GM21515 (cell line): Measurements from ENCODE around the gene ATP7B.

ENCODE experiments used
- ATAC-seq: cut with Tn5 transposase; IDR thresholded peaks from one replicate; pipeline ENCODE4 v1.9.1; 2021; ENCODE audit not compliant: unreplicated experiment

The ATP7B gene

DNA sequence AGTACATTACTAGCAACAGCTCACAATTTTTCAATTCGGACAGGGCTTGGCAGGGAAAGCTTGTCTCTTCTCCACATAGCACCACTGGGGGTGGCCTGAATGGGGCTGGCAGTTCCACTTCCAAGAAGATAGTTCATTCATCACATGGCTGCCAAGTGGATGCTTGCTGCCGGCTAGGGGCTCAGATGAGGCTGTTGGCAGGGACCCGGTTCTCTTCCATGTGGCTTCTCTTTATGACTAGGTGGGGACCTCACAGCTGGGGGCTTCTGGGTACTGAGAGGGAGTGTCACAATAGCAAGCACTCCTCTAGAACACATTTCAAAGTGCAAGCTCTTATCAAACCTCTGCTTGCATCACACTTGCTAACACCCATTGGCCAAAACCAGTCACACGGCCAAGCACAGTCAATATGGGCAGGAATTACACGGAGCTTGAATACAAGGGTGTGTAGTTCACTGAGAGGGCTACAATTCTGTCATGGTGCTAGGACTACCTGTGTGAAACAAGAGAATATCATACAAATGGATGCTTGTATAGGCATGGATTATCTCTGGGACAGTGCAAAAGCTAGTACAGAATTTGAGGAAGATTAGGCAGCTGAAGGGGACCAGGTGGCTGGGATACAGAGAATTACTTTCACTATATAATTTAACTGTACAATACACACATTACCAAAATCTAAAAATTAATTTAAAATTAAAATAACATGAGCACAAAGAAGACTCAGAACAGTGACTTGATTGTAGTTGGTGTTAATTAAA lies 32.3 kb downstream of the ATP7B start:
- ATAC-seq, result no peak

DNA sequence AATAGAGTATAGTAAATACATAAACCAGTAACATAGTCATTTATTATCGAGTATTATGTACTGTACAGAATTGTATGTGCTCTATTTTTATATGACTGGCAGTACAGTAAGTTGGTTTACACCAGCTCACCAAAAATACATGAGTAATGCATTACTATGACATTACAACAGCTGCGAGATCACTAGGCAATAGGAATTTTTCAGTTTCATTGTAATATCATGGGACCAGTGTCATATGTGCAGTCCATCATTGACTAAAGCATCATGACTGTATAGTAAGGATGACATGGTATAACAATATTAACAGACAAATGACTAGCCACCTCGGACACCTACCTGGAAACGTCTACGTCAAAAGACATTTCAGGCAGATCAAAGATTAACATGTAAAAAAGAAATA lies 33.6 kb downstream of the ATP7B start:
- no peak for ATAC-seq

- ATAC-seq, result no peak
These were observed 34.4 kb downstream of the ATP7B start for GRCh38 chr13:51976890-51977289.

- no peak for ATAC-seq
These were observed 34.8 kb downstream of the ATP7B start for GRCh38 chr13:51976423-51976822.

GRCh38 chr13:51974482-51974881 lies 36.8 kb downstream of the ATP7B start:
- no peak for ATAC-seq

- no peak for ATAC-seq
These were observed 39.5 kb downstream of the ATP7B start for GRCh38 chr13:51971520-51972426.

DNA sequence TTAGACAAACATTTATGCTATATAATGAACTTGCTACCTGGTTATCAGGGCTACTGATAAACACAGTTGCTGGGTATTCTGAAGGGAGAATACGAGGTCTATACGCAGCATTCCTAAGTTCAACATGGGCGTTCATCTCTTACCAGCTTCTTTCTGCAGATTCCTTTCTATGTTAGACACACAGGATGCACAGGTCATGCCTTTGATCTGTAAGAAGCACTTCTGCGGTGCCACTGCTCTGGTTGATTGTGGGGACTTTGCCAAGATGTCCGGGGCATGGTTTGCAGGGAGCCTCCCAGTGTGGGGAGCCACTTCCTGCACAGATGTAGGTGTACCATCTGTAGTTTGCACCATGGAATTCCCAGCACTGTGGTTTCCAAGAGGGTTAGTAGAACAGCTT lies 40.9 kb downstream of the ATP7B start:
- no peak for ATAC-seq

DNA sequence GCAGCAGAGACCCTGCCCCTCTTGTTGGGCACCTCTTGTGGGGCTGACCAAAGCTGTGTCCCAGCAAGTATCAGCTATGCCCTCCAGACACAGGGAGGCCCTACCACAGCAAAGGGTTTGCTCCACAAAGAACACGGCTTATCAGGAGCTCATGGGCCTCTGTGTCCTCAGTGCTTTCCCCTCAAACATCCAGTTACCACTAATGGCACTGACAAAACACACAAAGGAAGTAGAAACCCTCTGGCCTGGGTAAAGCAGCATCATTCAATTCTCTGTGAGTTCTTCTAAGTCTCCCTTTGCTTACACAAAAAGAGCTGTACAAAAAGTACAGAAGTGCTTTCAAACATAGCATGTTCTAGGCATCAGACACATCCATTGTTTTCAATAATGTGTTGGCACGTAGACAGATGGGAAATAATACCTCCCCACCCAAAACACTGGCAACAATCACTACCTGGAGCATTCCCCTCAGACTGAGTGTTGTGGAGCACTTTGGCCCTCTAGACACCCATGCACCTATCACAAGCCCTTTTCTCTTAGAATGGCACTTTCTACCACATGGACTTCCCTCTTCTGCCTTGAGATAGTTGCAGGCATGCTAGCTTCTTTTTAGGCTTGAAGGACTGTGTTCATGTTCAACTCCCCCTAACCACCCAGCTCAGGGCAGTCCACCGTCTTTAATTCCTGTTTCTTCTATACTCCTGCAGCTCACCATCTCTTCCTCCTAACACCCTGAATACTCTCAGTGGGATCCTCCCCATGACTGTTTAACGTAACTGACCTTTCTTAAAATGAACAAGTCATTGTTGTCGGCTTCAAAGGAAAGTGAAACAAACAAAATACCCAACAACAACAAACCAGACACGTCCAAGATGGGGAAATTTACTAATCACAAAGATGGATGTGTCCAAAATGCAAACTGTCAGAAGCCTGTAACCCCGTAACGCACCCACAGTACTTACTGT lies 43.5 kb downstream of the ATP7B start:
- ATAC-seq, result no peak

DNA sequence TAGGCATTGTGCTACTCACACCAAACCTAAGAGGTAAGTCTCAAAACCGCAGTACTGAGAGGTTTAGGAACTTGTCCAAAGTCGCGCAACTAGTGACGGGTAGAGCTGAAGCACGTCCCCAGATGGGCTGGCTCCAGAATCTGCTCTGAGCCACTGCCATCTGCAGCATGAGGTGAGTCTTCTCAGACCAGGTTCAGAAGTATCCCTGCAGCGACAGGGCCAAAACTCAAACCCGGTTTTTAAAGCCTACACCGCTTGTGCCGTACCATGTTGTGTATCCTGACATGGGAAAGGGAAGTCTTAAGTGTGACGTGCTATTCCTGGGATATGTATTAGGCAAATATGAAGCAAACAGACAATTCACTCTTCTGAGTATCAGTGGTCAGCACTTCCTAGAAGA lies 45.1 kb downstream of the ATP7B start:
- ATAC-seq, result no peak

DNA sequence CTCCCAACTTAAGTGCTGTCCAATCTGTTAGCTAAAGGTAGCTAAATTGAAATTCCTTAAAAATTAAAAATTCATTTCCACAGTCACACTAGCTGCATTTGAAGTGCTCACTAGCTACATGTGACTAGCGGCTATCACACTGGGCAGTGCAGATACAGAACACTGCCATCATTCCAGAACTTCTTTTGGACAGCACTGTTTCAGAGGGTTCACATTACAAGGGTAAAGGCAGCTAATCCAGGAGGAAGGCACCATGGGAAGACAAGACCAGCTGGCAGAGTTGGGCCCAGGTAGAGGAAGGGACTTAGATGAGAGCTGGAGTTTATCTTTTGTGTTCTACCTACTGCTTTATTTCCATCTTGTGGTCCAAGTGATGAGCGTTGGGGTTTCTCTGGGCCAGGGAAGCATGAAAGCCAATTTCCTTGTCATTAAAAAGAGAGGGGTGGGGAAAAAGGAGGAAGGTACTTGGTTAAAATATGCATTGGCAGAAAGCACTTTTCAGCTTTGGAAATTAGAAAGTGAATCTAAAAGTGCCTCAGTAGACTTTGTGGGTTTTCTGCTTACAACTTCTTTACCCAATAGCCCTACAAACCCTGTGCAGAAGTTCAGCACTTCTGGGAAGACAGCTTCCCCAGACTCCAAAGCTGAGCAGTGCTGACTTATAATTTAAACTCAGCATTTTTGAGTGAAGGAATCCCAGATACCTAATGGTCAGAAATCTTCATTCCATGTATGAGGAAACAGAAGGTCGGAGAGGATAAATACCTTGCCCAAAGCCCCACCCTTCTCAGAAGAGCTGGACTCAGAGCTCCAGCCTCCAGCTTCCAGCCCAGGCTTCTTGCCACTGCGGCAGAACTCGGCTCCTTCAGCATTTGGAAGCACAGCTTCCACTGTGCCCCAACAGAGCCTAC lies 49.5 kb downstream of the ATP7B start:
- no peak for ATAC-seq

GRCh38 chr13:51960766-51961165 lies 50.5 kb downstream of the ATP7B start:
- ATAC-seq, result no peak

DNA sequence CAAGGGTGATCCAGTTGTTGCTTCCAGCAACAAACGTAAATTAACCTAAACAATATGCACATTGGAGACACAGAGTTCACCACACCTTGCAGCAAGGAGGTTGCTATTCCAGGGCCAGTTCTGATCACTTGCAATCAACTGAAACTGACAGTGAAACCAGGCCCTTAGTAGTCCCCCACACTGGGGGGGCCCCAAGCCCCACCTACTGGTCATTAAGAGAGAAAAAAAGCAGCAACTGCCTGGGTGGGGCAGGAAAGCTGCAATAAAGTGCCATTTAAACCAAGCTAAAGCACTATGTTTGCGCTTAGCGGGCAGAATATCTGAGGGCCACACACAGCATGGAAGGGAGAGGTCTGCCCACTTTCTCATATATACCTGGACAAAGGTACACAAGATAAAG lies 51.5 kb downstream of the ATP7B start:
- peak; percentile 76 for ATAC-seq

- ATAC-seq, result no peak
These were observed 53.1 kb downstream of the ATP7B start for GRCh38 chr13:51958217-51958547.

GRCh38 chr13:51957377-51958216 lies 53.7 kb downstream of the ATP7B start:
- ATAC-seq, result peak; percentile 42

DNA sequence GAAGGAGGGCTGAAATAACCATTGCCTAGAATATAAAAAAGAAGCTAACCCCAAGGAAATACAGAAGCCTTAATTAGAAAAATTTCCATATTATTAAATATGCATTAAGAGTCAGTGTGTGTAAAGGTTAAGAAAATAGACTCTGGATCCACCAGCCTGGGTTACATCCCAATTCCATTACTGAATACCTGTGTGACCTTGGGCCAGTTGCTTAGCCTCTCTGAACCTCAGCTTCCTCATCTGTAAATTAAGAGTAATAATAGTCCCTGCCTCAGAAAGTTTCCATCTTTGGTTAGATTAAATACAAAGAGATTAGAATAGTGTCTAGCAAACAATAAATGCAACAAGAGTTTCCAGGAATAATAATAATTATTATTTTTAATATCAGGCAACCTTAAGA lies 54.5 kb downstream of the ATP7B start:
- no peak for ATAC-seq

DNA sequence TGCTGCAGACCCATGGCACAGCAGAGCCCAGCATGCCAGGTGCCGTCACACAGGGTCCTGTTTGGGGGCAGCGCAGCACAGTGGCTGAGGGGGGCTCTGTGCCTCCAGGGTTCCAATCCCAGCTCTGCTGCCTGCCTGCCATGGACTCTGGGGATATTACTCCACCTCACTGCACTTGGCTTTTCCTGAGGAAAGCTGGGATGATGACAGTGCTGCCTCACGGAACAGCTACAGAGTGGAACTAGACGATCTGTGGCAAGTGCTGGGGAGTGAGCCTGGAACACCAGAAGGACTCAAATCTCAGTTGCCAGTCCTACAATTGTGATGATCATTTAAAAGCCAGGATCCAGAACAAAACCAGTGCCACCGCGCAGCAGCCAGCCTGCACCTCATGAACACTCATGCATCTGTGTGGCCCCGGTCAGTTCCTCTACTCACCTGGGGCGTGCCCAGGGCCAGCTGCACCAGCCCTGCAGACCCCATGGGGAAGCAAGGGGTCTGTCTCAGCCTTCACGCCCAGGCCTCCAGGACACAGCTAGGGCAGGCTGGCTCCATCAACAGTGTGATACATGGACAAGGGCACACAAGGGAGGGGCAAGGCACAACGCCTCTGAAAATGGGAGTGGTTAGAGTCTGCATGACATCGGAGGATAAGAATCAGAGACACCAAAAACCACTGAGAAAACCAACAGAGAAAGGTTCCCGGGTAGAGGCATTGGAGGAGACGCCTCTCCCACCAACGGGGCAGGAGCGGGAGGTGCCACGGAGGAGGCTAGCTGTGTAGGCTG lies 55.2 kb downstream of the ATP7B start:
- no peak for ATAC-seq

DNA sequence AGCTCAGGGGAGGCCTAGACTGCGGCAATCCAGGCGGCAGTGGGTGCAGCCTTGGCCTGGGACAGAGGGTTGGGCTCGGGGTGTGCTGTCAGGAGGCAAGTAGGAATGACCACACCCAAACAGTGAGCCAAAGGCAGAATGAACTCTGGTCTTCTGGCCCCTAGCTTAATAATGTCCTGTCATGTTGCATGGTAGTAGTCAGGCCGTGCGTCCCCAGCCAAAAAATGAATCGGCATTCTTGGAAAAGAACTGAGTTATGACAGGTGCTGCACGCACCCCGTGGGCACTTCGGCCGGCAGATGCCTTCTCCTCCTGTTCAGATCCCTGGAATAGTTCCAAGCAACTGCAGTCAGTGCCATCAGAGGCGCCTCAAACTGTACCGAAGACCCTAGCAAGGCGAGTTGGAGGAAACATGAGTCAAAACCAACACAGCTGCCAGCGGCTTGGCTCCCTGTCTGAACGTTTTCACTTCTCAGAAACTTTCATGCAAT lies 55.9 kb downstream of the ATP7B start:
- ATAC-seq, result no peak
